ENCODE results near the gene EMID1.

The EMID1 gene

GRCh38 chr22:29307596-29308147 lies 102.0 kb downstream of the EMID1 start:
- ChIA-PET CTCF (interaction anchor here (0.7 to 2.5 kb wide), 2 partner anchors 17 to 21 kb away, joined by 3 to 5 read pairs; no protein-coding TSS in a partner anchor), POLR2A (no interaction called here)
- DNase-seq (ENCODE audit: extremely low spot score) = peak; percentile 27
- TF ChIP-seq, protein P1, sequence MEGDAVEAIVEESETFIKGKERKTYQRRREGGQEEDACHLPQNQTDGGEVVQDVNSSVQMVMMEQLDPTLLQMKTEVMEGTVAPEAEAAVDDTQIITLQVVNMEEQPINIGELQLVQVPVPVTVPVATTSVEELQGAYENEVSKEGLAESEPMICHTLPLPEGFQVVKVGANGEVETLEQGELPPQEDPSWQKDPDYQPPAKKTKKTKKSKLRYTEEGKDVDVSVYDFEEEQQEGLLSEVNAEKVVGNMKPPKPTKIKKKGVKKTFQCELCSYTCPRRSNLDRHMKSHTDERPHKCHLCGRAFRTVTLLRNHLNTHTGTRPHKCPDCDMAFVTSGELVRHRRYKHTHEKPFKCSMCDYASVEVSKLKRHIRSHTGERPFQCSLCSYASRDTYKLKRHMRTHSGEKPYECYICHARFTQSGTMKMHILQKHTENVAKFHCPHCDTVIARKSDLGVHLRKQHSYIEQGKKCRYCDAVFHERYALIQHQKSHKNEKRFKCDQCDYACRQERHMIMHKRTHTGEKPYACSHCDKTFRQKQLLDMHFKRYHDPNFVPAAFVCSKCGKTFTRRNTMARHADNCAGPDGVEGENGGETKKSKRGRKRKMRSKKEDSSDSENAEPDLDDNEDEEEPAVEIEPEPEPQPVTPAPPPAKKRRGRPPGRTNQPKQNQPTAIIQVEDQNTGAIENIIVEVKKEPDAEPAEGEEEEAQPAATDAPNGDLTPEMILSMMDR (IDR thresholded peaks at IDR 0.05; ENCODE audit: control extremely low read depth, extremely low read depth, low read depth, missing control alignments) = no peak

DNA sequence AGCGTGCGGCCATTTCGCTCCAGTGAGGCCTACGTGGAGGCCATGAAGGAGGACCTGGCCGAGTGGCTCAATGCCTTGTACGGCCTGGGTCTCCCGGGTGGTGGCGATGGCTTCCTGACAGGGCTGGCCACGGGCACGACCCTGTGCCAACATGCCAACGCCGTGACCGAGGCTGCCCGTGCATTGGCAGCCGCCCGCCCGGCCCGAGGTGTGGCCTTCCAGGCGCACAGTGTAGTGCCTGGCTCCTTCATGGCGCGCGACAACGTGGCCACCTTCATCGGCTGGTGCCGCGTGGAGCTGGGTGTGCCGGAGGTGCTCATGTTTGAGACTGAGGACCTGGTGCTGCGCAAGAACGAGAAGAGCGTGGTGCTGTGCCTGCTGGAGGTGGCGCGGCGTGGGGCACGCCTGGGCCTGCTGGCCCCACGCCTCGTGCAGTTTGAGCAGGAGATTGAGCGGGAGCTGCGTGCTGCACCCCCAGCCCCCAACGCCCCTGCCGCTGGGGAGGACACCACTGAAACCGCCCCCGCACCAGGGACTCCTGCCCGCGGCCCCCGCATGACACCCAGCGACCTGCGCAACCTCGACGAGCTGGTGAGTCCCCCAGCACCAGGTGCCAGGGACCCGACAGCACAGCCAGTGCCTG lies 102.6 kb downstream of the EMID1 start:
- POLR2A ChIA-PET = no interaction called here
- DNase-seq (ENCODE audit: extremely low spot score) = no peak
- TF ChIP-seq, protein P1 (IDR thresholded peaks at IDR 0.05; ENCODE audit: control extremely low read depth, extremely low read depth, low read depth, missing control alignments) = no peak
- CTCF ChIA-PET = interaction anchor here (0.7 kb wide), 1 partner anchor 21 kb away, joined by 3 read pairs; no protein-coding TSS in a partner anchor

- TF ChIP-seq, protein P1 (IDR thresholded peaks at IDR 0.05; ENCODE audit: control extremely low read depth, extremely low read depth, low read depth, missing control alignments) = no peak
- DNase-seq (ENCODE audit: extremely low spot score) = peak; percentile 31
- CTCF ChIA-PET = no interaction called here
- POLR2A ChIA-PET = no interaction called here
These were observed 103.1 kb downstream of the EMID1 start for GRCh38 chr22:29308791-29309262.

Data from GM10248 (cell line).